Measurements from ENCODE around the gene SPRYD3. TPM values are rescaled to one million over a fixed set of nuclear protein-coding genes. Genes with fewer than 3 reads are reported as not detected.

The SPRYD3 gene
- polyA plus RNA-seq, 3 donors: 17.8 to 26.9 (median 21.8) TPM

DNA sequence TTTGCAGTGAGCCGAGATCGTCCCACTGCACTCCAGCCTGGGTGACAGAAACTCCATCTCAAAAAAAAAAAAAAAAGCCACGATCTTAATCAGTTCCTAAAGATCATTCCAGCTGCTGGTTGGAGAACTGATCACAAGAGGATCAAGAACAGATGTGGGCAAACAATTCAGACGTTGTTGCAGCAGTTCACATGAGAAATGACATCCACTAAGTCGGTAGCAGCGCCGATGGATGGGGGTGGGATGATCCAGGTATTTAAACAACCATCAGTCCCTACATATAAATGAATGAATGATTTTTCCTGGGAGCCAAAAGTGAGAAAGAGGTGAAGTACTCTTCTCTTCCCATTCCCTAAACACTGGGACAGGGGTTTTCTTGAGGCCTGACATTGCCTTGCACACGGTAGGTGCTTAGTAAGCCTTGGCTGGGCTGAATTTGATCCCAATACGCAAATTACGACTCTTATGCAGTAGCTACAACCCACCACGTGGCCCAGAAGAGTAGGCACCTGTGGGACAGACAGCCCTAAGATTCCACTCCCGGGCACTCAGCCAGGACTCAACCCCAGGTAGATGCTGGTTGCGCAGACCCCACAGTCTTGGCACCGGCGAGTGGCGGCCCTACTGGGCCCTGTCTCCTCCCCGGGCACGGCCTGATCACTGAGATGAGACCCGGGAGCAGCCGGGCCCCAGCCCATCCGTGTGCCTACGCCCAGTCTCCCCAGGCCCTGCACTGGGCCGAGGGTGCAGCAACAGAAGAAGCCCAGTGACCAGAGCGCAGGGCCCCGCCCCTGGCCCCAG, 565 bp downstream of the SPRYD3 start:
- Histone ChIP-seq H3K9ac (ENCODE audit: insufficient read depth, low read length, poor library complexity, severe bottlenecking) (peak overlapping the region; percentile 72), H3K36me3 (replicated peaks in 1 of 2; ENCODE audit: control insufficient read depth in 1 of 2, insufficient read depth in 2 of 2, low read length in 2 of 2) (peaks cover 35 to 40% of the 10 kb centered on the region in 2 donors), H3K4me1 (ENCODE audit: control insufficient read depth in 1 of 2, insufficient read depth in 2 of 2, low read length in 2 of 2) (peaks cover 23 to 38% of the 10 kb centered on the region in 2 donors), H3K4me2 (replicated peaks; ENCODE audit: extremely low read depth, low read length, poor library complexity, severe bottlenecking) (peak overlapping the region; percentile 97), H3K79me2 (ENCODE audit: insufficient read depth, low read length) (peaks cover 28% of the 10 kb centered on the region), H3K27ac (ENCODE audit: low read depth in 1 of 2, low read length in 2 of 2) (peak overlapping the region; percentile 49 to 76), H3K9me3 (replicated peaks in 1 of 2; ENCODE audit: control insufficient read depth in 1 of 2, insufficient read depth in 1 of 2, low read length in 2 of 2) (no peaks in the 10 kb centered on the region), H2AFZ (ENCODE audit: insufficient read depth, low read depth, low read length, poor library complexity, severe bottlenecking) (peak overlapping the region; percentile 99), H3K4me3 (replicated peaks in 1 of 3; ENCODE audit: low read depth in 2 of 3, low read length in 3 of 3) (peak overlapping the region; percentile 54 to 87 (median 68)), H3K27me3 (ENCODE audit: control insufficient read depth in 2 of 2, insufficient read depth in 2 of 2, low read length in 2 of 2) (no peaks in the 10 kb centered on the region), H4K20me1 (ENCODE audit: insufficient read depth, low read length) (no peaks in the 10 kb centered on the region)
- Mint-ChIP-seq H3K4me1 (peaks cover 35% of the 10 kb centered on the region), H3K9me3 (no peaks in the 10 kb centered on the region), H3K27me3 (ENCODE audit: low read depth in 3 of 3) (peaks cover 0 to 4% (median 4%) of the 10 kb centered on the region in 3 donors), H3K4me3 (peak overlapping the region; percentile 80 to 90), H3K36me3 (peaks cover 40% of the 10 kb centered on the region in 2 donors), H3K27ac (peak overlapping the region; percentile 50 to 88 (median 79))
- DNase-seq: no peak
- under 1% methylated on average over 18 of the region's 25 CpGs for WGBS (ENCODE audit: insufficient coverage)
- intact Hi-C loops (cut with micrococcal nuclease): loop anchor here in 1 of 2 donors (2.0 kb wide), 1 partner anchor 20 kb away; no protein-coding TSS in a partner anchor
- TF ChIP-seq, protein P1, sequence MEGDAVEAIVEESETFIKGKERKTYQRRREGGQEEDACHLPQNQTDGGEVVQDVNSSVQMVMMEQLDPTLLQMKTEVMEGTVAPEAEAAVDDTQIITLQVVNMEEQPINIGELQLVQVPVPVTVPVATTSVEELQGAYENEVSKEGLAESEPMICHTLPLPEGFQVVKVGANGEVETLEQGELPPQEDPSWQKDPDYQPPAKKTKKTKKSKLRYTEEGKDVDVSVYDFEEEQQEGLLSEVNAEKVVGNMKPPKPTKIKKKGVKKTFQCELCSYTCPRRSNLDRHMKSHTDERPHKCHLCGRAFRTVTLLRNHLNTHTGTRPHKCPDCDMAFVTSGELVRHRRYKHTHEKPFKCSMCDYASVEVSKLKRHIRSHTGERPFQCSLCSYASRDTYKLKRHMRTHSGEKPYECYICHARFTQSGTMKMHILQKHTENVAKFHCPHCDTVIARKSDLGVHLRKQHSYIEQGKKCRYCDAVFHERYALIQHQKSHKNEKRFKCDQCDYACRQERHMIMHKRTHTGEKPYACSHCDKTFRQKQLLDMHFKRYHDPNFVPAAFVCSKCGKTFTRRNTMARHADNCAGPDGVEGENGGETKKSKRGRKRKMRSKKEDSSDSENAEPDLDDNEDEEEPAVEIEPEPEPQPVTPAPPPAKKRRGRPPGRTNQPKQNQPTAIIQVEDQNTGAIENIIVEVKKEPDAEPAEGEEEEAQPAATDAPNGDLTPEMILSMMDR (IDR thresholded peaks at IDR 0.05): no peak

DNA sequence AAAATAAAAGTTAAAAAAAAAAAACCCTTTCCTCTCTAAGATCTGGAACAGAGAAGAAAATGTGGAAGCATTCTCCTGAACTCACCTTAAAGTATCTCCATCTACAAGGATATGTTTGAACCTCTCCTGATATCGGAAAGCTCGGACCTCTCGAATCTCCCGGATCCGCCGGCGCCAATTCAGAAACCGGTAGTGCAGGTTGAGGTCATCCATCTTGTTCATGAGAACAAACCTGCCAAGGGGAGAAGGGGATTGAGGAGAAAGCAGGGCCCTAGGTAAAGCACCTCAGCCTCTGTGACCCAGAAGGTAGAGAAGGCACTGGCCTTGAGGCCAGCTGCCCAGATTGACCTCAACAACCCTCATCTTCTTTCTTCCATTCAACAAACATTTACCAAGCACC, 2.2 kb downstream of the SPRYD3 start:
- peaks cover 0 to 4% (median 2%) of the 10 kb centered on the region in 3 donors for H3K27me3 Mint-ChIP-seq (ENCODE audit: low read depth in 3 of 3)
- peaks cover 47 to 51% of the 10 kb centered on the region in 2 donors for H3K36me3 Mint-ChIP-seq
- no peak overlapping the region for H3K4me3 ChIP-seq (replicated peaks in 1 of 3; ENCODE audit: low read depth in 2 of 3, low read length in 3 of 3)
- H3K79me2 ChIP-seq (ENCODE audit: insufficient read depth, low read length): peaks cover 28% of the 10 kb centered on the region
- peaks cover 50% of the 10 kb centered on the region for H3K4me1 Mint-ChIP-seq
- WGBS (ENCODE audit: insufficient coverage): 80% methylated on average over 1 of the region's 8 CpGs
- TF ChIP-seq, protein P1 (IDR thresholded peaks at IDR 0.05): no peak
- H3K27me3 ChIP-seq (ENCODE audit: control insufficient read depth in 2 of 2, insufficient read depth in 2 of 2, low read length in 2 of 2): no peaks in the 10 kb centered on the region
- no peaks in the 10 kb centered on the region for H3K9me3 Mint-ChIP-seq
- no peak overlapping the region for H3K27ac Mint-ChIP-seq
- no peak overlapping the region for H3K27ac ChIP-seq (ENCODE audit: low read depth in 1 of 2, low read length in 2 of 2)
- H3K4me1 ChIP-seq (ENCODE audit: control insufficient read depth in 1 of 2, insufficient read depth in 2 of 2, low read length in 2 of 2): peaks cover 39 to 54% of the 10 kb centered on the region in 2 donors
- no peak overlapping the region for H2AFZ ChIP-seq (ENCODE audit: insufficient read depth, low read depth, low read length, poor library complexity, severe bottlenecking)
- H3K9ac ChIP-seq (ENCODE audit: insufficient read depth, low read length, poor library complexity, severe bottlenecking): no peak overlapping the region
- intact Hi-C loops (cut with micrococcal nuclease): no loop called here
- no peaks in the 10 kb centered on the region for H3K9me3 ChIP-seq (replicated peaks in 1 of 2; ENCODE audit: control insufficient read depth in 1 of 2, insufficient read depth in 1 of 2, low read length in 2 of 2)
- peaks cover 5% of the 10 kb centered on the region for H4K20me1 ChIP-seq (ENCODE audit: insufficient read depth, low read length)
- no peak for DNase-seq
- no peak overlapping the region for H3K4me2 ChIP-seq (replicated peaks; ENCODE audit: extremely low read depth, low read length, poor library complexity, severe bottlenecking)
- peaks cover 35 to 45% of the 10 kb centered on the region in 2 donors for H3K36me3 ChIP-seq (replicated peaks in 1 of 2; ENCODE audit: control insufficient read depth in 1 of 2, insufficient read depth in 2 of 2, low read length in 2 of 2)
- H3K4me3 Mint-ChIP-seq: no peak overlapping the region
